ENCODE data around the gene TCF12.

GRCh38 chr15:57144448-57144847 is 226.0 kb downstream of the TCF12 start:
- TF ChIP-seq EP300 (IDR thresholded peaks at IDR 0.05; ENCODE audit: low read depth) (no peak), POLR2A (IDR thresholded peaks at IDR 0.05) (no peak), CTCF (IDR thresholded peaks at IDR 0.05) (no peak)

Data from transverse colon (tissue), 3 donors.